Suprapubic skin (tissue), 4 donors: ENCODE results near the gene STARD9.

Experiments used
- CTCF ChIP-seq, 2 donors: fragments of 200-600 bp in 1 of 2; fragments of 450-650 bp in 1 of 2; sonication (generic) in 1 of 2; IDR thresholded peaks; one replicate each; pipeline ENCODE4 v1.5.1; 2016 to 2019; ENCODE audit warnings: antibody characterized with exemption in 2 of 2, mild to moderate bottlenecking in 1 of 2, moderate library complexity in 1 of 2
- POLR2A ChIP-seq, 2 donors: fragments of 450-650 bp; IDR thresholded peaks; one replicate each; pipeline ENCODE4 v1.6.1; 2017; ENCODE audit warnings: antibody characterized with exemption in 2 of 2, mild to moderate bottlenecking in 2 of 2, moderate library complexity in 2 of 2
- POLR2AphosphoS5 ChIP-seq, 3 donors: sonication (generic); formaldehyde crosslinking; IDR thresholded peaks; one replicate each; pipeline ENCODE4 v1.6.1; 2017; ENCODE audit warnings: antibody characterized with exemption in 3 of 3

DNA sequence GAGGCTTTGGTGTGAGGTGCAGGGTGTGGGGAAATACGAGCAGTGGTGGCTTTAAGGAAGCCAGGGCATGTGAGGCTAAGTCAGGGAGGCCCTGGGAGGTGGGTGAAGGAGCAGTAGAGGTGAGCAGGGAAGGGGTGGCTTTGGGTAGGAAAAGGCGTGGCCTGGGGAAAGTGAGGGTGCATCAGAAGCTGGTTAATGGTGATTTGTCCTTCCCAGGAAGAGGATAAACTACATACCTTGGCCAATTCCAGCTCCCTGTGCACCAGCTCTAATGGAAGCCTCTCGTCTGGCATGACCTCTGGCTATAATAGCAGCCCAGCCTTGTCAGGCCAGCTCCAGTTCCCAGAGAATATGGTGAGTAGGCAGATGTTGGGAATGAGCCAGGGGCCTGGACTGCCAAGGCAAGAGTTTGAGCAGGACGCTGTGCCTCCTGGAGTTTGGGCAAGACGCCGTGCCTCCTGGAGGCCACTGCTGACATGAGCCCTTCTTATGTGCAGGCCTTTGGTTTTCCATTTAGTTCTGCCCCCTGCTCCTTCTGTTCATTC, 120.2 kb downstream of the STARD9 start:
- TF ChIP-seq POLR2A (IDR thresholded peaks at IDR 0.05), result no peak
- no peak for TF ChIP-seq CTCF (IDR thresholded peaks at IDR 0.05)
- TF ChIP-seq POLR2AphosphoS5 (IDR thresholded peaks at IDR 0.05), result no peak
